Measurements from ENCODE around the gene PPM1A. TPM values are rescaled to one million over a fixed set of nuclear protein-coding genes. Genes with fewer than 3 reads are reported as not detected.

PPM1A gene
- total RNA-seq, 1 donor, result 31.0 TPM

GRCh38 chr14:60210703-60211102, 38.3 kb upstream of the PPM1A start:
- TF ChIP-seq CTCF (IDR thresholded peaks at IDR 0.05; ENCODE audit: insufficient read depth, low read length), result no peak
- no peak for DNase-seq (ENCODE audit: low read depth)
- no peak overlapping the region for H3K4me3 ChIP-seq (ENCODE audit: low read depth, low read length)

DNA sequence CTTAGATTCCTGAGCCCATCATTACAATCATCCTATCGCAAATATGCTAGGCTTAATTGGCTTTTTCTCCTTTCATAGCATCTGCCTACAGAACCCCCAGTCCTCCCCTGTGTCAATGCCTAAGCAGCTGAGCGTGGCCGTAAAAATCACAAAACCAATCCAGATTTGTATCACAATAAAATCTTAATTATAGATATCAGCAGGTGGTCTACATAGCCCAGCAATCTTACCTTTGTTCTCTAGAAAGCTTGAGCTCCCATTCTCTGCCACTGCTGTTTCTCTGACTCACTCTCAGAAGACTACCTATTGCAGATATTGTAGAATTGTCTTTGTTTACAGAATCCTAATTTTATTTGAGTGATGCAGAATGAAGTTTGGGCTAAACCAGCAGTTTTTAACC, 37.9 kb upstream of the PPM1A start:
- H3K4me3 ChIP-seq (ENCODE audit: low read depth, low read length), result no peak overlapping the region
- DNase-seq (ENCODE audit: low read depth), result no peak
- TF ChIP-seq CTCF (IDR thresholded peaks at IDR 0.05; ENCODE audit: insufficient read depth, low read length), result no peak

- H3K4me3 ChIP-seq (ENCODE audit: low read depth, low read length), result no peak overlapping the region
- DNase-seq (ENCODE audit: low read depth), result no peak
- TF ChIP-seq CTCF (IDR thresholded peaks at IDR 0.05; ENCODE audit: insufficient read depth, low read length), result no peak
Observed at GRCh38 chr14:60212503-60213371, 36.3 kb upstream of the PPM1A start.

DNA sequence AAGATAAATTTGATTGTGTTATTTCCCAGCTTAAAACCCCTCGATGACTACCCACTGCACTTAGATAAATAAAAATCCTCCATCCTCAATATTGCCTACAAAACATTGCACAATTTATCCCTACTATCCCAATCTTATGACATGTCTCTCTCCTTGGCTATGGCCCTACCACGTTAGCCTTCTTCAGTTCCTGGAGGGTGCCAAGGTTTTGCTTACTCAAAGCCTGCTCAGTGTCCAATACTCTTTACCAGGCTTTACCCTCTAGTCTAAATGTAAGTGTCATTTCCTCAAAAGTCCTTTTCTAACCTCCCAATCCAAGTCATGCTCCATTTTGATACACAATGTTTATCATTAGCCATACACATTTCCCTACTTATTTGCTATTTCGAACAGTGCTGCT, 35.0 kb upstream of the PPM1A start:
- no peak for TF ChIP-seq CTCF (IDR thresholded peaks at IDR 0.05; ENCODE audit: insufficient read depth, low read length)
- H3K4me3 ChIP-seq (ENCODE audit: low read depth, low read length), result no peak overlapping the region
- no peak for DNase-seq (ENCODE audit: low read depth)

DNA sequence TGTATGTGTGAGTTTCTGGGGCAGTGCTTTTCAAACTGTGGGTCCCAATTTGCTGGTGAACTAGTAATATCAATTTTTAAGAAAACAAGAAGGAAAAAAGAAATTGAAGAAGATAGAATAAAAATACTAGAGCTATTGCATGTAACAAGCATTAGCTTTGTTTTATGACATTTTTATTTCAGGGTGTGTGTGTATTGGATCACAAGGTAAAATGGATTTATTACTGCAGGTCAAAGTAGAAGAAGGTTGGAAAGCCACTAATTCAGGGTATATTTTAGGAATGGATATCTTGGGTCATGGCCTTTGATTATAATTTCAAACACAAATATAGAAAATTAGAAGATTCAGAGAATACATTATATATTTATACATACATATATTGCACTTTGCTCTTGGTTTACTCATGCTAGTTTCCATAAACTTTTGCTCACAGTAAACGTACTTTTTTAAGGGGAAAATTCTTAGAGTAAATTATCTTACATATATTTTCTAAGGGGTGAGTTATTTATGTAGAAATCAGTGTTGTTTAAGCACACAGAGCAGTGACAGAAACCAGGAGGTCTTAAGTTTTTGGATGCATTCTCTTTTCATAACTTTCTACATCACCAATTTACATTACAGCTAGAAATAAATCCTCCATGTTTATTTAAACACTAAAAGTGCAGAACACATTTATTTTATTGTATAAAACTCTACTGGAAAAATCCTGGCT, 34.5 kb upstream of the PPM1A start:
- no peak for TF ChIP-seq CTCF (IDR thresholded peaks at IDR 0.05; ENCODE audit: insufficient read depth, low read length)
- no peak overlapping the region for H3K4me3 ChIP-seq (ENCODE audit: low read depth, low read length)
- no peak for DNase-seq (ENCODE audit: low read depth)

GRCh38 chr14:60215127-60215444, 33.9 kb upstream of the PPM1A start:
- H3K4me3 ChIP-seq (ENCODE audit: low read depth, low read length), result no peak overlapping the region
- TF ChIP-seq CTCF (IDR thresholded peaks at IDR 0.05; ENCODE audit: insufficient read depth, low read length), result no peak
- DNase-seq (ENCODE audit: low read depth), result no peak
